ENCODE results near the gene ADH5. TPM values are rescaled to one million over a fixed set of nuclear protein-coding genes. Genes with fewer than 3 reads are reported as not detected.

ADH5 gene
- 10 to 100 TPM; 55.1 to 94.3 (median 68.5) TPM for total RNA-seq

- TF ChIP-seq CTCF (IDR thresholded peaks at IDR 0.05), result no peak
- no peak for TF ChIP-seq POLR2A (IDR thresholded peaks at IDR 0.05)
- peak; percentile 81 to 97 for DNase-seq (ENCODE audit: low spot score in 2 of 2)
- 0 to 1% methylated on average over 30 to 52 of the region's 53 CpGs for WGBS, 2 donors
- peak within 1 kb of the TSS; percentile 87 for H3K4me3 ChIP-seq (ENCODE audit: low read depth, poor library complexity, severe bottlenecking)
- intact Hi-C loops (cut with DNase I; ENCODE audit: low total_unique reads), result no loop called here
These were observed at the start of gene ADH5 for GRCh38 chr4:99088481-99089365. TSS of gene ADH5 (minus strand) at chr4:99088788. CDS start at chr4:99088700, 88 bp downstream.

- DNase-seq (ENCODE audit: low spot score in 2 of 2), result no peak
- no peak for TF ChIP-seq CTCF (IDR thresholded peaks at IDR 0.05)
- TF ChIP-seq POLR2A (IDR thresholded peaks at IDR 0.05), result no peak
- intact Hi-C loops (cut with DNase I; ENCODE audit: low total_unique reads), result no loop called here
- no peak overlapping the region for H3K4me3 ChIP-seq (ENCODE audit: low read depth, poor library complexity, severe bottlenecking)
These were observed 47.7 kb upstream of the ADH5 start for GRCh38 chr4:99136329-99136728.

GRCh38 chr4:99135541-99136162, 47.1 kb upstream of the ADH5 start:
- intact Hi-C loops (cut with DNase I; ENCODE audit: low total_unique reads), result no loop called here
- H3K4me3 ChIP-seq (ENCODE audit: low read depth, poor library complexity, severe bottlenecking), result no peak overlapping the region
- 55 to 57% methylated on average over 3 of the region's 3 CpGs for WGBS, 2 donors
- DNase-seq (ENCODE audit: low spot score in 2 of 2), result no peak
- TF ChIP-seq POLR2A (IDR thresholded peaks at IDR 0.05), result no peak
- no peak for TF ChIP-seq CTCF (IDR thresholded peaks at IDR 0.05)

- H3K4me3 ChIP-seq (ENCODE audit: low read depth, poor library complexity, severe bottlenecking), result no peak overlapping the region
- 96 to 99% methylated on average over 3 of the region's 3 CpGs for WGBS, 2 donors
- no peak for TF ChIP-seq POLR2A (IDR thresholded peaks at IDR 0.05)
- intact Hi-C loops (cut with DNase I; ENCODE audit: low total_unique reads), result no loop called here
- DNase-seq (ENCODE audit: low spot score in 2 of 2), result no peak
These were observed 46.0 kb upstream of the ADH5 start for GRCh38 chr4:99134586-99134985.

GRCh38 chr4:99131378-99131777, 42.8 kb upstream of the ADH5 start:
- intact Hi-C loops (cut with DNase I; ENCODE audit: low total_unique reads), result no loop called here
- no peak for DNase-seq (ENCODE audit: low spot score in 2 of 2)
- TF ChIP-seq POLR2A (IDR thresholded peaks at IDR 0.05), result no peak
- no peak for TF ChIP-seq CTCF (IDR thresholded peaks at IDR 0.05)
- 37 to 42% methylated on average over 2 of the region's 2 CpGs for WGBS, 2 donors
- H3K4me3 ChIP-seq (ENCODE audit: low read depth, poor library complexity, severe bottlenecking), result no peak overlapping the region

GRCh38 chr4:99126376-99126775, 37.8 kb upstream of the ADH5 start:
- WGBS, 2 donors, result 45 to 78% methylated on average over 1 of the region's 1 CpG
- TF ChIP-seq CTCF (IDR thresholded peaks at IDR 0.05) (no peak), POLR2A (IDR thresholded peaks at IDR 0.05) (no peak)
- no peak for DNase-seq (ENCODE audit: low spot score in 2 of 2)
- intact Hi-C loops (cut with DNase I; ENCODE audit: low total_unique reads), result no loop called here
- no peak overlapping the region for H3K4me3 ChIP-seq (ENCODE audit: low read depth, poor library complexity, severe bottlenecking)
